Stimulated activated CD4-positive, alpha-beta T cell treated with anti-CD3 and anti-CD28 coated beads, Interleukin-1b, Interleukin-23, amount 100 ng/mL, for 24 hours (primary cell): ENCODE results near the gene LRMDA.

Experiments
- DNase-seq, 4 experiments: peaks; one replicate each; pipeline ENCODE4 v3.0.0-alpha.2; 2020; ENCODE audit warnings: low read depth in 4 of 4, low spot score in 1 of 4

Gene LRMDA

GRCh38 chr10:75658036-75658435, 226.6 kb downstream of the LRMDA start:
- no peak for DNase-seq

- no peak for DNase-seq
These were observed 227.1 kb downstream of the LRMDA start for GRCh38 chr10:75658496-75658895.

- no peak for DNase-seq
These were observed 227.5 kb downstream of the LRMDA start for GRCh38 chr10:75658915-75659314.

DNA sequence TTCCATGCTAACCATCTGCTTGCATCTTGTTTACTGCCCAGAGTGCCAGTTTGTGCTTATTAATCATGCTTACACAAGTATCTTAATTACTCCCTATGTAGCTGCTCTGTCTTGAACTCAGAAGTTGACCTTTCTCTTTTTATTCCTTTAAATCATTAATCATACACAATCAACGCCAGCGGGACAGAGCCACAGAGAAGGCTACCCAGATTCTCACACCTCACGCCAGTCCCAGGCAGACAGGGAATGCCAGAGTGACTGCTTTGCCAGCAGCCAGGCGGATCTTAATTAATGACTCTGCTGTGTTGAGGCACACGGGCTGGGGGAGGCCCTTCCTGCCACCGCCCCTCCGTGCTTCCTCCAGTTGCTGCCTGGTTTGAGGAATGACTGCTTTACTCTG, 229.4 kb downstream of the LRMDA start:
- DNase-seq, result no peak

- DNase-seq, result no peak
These were observed 231.3 kb downstream of the LRMDA start for GRCh38 chr10:75662715-75663114.

GRCh38 chr10:75663947-75664664, 232.7 kb downstream of the LRMDA start:
- DNase-seq, result no peak

GRCh38 chr10:75664968-75665367, 233.5 kb downstream of the LRMDA start:
- no peak for DNase-seq

DNA sequence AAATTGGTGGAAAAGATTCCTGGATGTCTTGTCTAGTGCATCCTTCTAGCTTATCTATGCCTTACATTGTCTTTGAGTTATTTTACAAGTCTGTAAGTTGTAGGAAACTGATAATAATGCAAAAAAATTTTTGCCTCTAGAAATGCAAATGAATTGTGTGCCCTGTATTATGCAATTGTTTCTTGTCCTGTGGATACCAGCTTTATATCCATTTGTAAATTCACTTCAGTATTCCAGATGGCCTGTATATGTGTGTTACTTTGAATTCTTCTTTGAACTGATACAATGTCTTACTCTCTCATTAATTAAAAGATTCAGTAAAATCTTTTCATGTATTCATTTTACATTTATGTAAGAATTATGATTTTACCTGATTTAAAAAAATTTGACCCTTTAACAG, 234.3 kb downstream of the LRMDA start:
- no peak for DNase-seq

DNA sequence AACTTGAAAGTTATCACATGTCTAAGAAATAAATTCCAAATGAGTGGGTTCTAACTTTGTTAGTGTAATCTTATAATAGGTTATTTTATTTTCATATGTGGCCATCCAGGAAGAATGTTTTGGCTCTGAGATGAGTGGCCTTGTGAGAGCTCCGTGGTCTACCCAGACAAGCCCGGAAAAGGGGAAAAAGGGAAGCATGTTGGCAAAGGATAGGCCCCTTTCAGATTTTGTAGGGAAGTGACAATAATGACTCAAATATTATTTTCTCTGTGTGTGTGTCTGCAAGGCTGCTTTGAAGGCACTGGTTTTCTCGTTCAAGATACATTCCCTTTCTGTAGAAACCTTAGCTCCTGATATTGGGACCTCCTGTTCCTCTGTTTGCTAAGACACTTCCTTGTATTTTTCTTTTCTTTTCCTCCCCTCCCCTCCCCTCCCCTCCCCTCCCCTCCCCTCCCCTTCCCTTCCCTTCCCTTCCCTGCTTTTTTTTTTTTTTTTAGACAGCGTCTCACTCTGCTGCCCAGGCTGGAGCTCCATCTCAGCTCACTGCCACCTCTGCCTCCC, 240.8 kb downstream of the LRMDA start:
- no peak for DNase-seq

GRCh38 chr10:75672842-75673241, 241.4 kb downstream of the LRMDA start:
- no peak for DNase-seq

DNA sequence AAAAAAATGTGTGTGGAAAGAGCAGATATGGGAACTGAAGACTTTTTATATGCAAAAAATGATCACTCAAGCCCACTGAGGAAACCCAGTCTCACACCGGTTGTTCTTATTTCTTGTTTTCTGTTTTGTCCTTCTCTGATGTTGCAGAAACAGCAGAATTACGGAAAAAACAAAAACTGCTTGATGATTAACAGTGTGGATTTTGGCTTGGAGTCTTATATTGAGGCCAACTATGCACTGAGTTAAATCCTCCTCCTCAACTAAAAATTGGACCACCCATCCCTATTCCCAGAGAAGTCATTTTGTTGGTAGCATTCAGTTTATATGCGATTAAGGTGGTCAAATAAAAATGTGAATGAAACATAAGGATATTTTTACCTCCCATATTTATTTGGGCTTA, 246.1 kb downstream of the LRMDA start:
- no peak for DNase-seq

DNA sequence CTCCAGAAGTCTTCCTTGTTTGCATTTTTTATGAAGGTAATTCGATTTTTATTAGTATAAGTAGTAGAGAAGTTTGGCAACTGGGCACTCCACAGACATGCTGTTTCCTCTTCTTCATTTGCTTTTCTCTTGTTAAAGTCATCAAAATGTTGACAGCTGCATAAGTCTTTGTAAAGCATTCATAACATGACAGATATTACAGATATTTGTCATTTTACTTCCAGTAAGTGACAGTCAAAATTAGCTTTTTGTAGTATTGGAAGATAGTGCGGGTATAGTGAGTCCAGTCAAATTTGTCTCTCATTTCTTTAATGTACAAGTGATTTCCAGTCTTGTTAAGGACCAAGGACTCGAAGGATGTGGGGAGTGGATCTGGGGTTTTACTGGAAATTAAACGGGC, 247.1 kb downstream of the LRMDA start:
- DNase-seq, result no peak

DNA sequence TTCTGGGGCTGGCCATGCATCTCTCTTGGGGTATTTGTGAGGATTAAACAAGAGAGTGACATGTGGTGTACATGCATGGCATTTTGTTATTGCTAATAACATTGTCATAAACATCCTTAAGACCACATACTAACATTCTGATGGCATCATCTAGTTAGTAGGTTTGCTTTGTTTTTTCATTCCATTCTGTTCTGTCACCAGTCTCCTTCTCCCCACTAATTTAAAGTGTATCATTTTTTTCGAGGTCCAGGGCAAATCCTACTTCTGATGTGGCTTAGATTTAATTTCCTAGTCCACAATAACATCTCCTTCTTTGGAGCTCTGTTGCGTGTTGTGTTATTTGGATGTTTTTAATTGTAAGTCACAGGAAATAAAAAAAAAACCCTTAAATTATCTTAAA, 248.1 kb downstream of the LRMDA start:
- no peak for DNase-seq

DNA sequence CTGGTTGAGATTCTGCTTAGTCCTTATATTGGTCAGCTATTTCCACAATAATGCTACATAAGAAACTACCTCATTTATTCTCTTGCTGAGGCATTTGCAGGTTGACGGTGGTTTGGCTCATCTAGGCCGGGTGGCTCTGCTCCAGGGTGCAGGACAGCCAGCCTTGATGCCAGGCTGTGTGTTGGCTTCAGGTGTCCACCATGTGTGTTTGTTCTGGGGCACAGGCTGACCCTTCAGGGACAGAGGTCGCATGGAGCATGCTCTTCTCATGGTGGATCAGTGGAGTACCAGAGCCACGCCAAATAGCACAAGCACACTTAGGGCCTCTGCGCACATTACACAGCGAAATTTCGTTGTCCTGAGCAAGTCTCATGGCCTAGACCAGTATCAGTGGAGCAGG, 249.9 kb downstream of the LRMDA start:
- no peak for DNase-seq

GRCh38 chr10:75682649-75683557, 251.5 kb downstream of the LRMDA start:
- DNase-seq, result no peak

DNA sequence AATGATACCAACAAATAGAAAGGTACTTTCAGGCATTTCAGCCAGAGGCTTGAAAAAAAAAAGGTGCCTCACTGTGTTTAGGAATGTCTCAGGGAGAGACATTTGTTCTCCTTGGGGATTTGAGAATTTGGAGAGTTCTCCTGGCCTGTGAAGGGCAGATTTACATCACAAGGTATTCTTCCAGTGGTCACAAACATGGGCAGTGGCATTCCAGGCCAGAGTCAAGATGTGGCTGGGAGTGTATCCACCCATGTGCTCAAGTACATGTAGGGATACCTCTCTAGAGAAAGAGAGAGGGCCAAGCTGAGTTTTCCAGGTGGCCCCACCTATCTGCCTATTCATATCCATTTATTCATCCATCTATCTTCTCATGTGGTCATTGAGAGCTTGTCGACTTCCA, 253.8 kb downstream of the LRMDA start:
- no peak for DNase-seq

- no peak for DNase-seq
These were observed 257.3 kb downstream of the LRMDA start for GRCh38 chr10:75688506-75689300.

GRCh38 chr10:75693489-75693888, 262.1 kb downstream of the LRMDA start:
- DNase-seq, result no peak

- no peak for DNase-seq
These were observed 262.8 kb downstream of the LRMDA start for GRCh38 chr10:75694269-75694668.

- DNase-seq, result no peak
These were observed 263.4 kb downstream of the LRMDA start for GRCh38 chr10:75694790-75695189.

DNA sequence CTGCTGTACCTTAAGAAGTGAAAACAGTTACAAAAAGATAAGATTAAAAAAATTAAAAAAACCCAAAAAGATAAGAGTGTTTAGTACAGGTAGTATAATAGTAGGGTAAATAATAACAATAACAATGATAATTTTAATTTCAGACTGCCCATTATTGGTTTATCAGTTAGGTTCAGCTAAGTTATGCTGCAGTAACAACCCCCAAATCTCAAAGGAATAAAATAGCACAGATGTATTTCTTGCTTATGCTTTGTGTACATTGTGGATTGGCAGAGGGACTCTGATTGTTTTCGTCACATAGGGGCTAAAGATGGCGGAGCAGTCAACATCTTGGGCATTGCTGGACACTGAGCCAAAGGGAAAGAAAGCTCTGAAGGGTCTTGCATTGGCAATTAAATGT, 264.6 kb downstream of the LRMDA start:
- no peak for DNase-seq
